ENCODE results near the gene ZNF771.

ZNF771 gene

DNA sequence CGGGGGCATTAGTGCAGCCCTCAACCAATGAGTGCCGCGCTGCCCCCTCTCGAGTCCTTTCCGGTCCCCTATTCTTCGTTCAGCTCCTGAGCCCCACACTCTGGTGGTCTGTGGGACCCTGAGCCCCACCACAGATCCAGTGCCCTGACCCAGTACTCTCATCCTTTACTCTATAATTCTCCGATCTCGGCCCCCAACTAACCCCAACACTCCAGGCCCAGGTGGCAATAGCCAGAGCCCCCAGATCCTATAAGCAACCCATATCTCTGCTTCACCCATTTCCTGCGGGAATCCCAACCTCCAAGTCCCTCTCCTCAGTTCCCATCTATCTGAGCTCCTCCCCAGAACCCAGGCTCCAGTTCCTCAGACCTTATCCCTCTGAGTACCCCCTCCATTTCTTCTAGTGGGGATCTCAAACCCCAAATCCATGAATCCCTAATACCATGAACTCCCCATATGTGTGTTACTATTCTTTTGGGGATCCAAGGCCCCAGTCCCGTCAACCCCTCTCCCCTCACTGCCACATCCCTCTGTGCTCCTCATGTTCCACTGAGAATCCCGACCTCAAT lies 36.1 kb upstream of the ZNF771 start:
- no peaks in the 10 kb centered on the region for H3K27me3 ChIP-seq
- H3K4me1 ChIP-seq = peaks cover 28 to 70% (median 46%) of the 10 kb centered on the region in 10 experiments
- H3K4me3 ChIP-seq = peak overlapping the region; percentile 46 to 67 (median 56)
- H3K4me2 ChIP-seq = peak overlapping the region; percentile 77 to 97 (median 90)
- peaks cover 30 to 35% (median 32%) of the 10 kb centered on the region in 11 experiments for H4K20me1 ChIP-seq
- peaks cover 4 to 17% (median 11%) of the 10 kb centered on the region in 11 experiments; a peak in 19 of 22 replicates for H3K36me3 ChIP-seq
- H3K27ac ChIP-seq = peak overlapping the region; percentile 34 to 82 (median 69); a peak in 21 of 22 replicates
- TF ChIP-seq Cebpa-rat (IDR thresholded peaks at IDR 0.05) = no peak
- H3K9me3 ChIP-seq (replicated peaks in 1 of 11) = no peaks in the 10 kb centered on the region
- H3K9ac ChIP-seq = peak overlapping the region; percentile 63 to 78 (median 72)

DNA sequence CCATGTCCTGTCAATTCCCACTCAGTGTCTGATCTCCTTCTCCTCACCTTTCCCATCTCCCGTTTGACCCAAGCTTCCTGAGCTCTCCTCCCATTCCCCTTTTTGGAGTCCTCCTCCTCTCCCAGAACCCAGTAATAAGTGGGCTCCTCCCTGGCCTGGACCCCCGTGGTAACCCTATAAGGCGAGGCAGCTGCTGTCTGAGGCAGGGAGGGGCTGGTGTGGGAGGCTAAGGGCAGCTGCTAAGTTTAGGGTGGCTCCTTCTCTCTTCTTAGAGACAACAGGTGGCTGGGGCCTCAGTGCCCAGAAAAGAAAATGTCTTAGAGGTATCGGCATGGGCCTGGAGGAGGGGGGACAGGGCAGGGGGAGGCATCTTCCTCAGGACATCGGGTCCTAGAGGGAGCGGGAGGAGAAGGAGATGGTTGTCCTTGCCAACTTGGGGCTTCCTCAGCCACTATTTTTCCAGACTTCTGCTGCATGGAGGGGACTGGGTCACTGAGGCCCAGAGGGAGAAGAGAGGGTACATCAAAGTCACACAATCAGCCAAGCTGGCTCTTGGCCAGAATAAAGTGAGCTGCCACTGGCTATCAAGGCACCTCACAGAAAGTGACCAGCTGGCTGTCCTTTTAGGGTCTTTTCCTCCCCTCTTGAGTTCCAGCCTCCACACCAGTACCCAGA lies 35.2 kb upstream of the ZNF771 start:
- TF ChIP-seq Cebpa-rat (IDR thresholded peaks at IDR 0.05) = no peak
- peak overlapping the region in 8 of 11 experiments; percentile 47 to 78 (median 69); a peak in 13 of 22 replicates for H3K27ac ChIP-seq

DNA sequence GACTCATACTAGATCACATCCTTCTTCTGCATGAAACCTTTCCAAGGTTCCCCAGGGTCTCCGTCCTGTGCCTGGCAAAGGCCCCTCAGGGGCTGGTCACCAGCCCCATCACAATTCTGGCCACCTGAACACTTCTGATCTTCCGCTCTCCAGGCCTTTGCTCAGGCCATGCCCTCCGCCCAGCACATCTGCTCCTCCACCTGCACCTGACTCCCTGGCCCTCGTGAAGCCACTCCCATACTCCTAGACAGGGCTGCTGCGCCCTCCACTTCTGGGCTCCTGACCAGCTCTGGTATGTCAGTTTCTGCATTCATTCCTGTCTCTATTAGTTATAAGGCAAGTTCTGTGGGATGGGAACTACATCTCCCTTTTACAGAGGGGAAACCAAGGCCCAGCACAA lies 34.7 kb upstream of the ZNF771 start:
- H3K27me3 ChIP-seq = no peaks in the 10 kb centered on the region
- TF ChIP-seq Cebpa-rat (IDR thresholded peaks at IDR 0.05) = no peak
- H3K36me3 ChIP-seq = peaks cover 0 to 4% (median 0%) of the 10 kb centered on the region in 11 experiments; a peak in 2 of 22 replicates
- H3K9ac ChIP-seq = peak overlapping the region in 6 of 11 experiments; percentile 33 to 78 (median 72); a peak in 4 of 22 replicates
- no peaks in the 10 kb centered on the region for H3K9me3 ChIP-seq (replicated peaks in 1 of 11)
- H3K4me3 ChIP-seq = no peak overlapping the region
- peaks cover 16 to 21% (median 19%) of the 10 kb centered on the region in 11 experiments for H4K20me1 ChIP-seq
- peaks cover 26 to 70% (median 46%) of the 10 kb centered on the region in 10 experiments for H3K4me1 ChIP-seq
- H3K27ac ChIP-seq = peak overlapping the region in 2 of 11 experiments; percentile 63 to 69; a peak in 2 of 22 replicates
- peak overlapping the region in 1 of 11 experiments; percentile 77; a peak in 1 of 22 replicates for H3K4me2 ChIP-seq

More for the DNA sequence above, 35.2 kb upstream of the ZNF771 start:
- peak overlapping the region in 9 of 11 experiments; percentile 22 to 78 (median 70); a peak in 11 of 22 replicates for H3K9ac ChIP-seq
- peaks cover 22 to 26% (median 25%) of the 10 kb centered on the region in 11 experiments for H4K20me1 ChIP-seq
- H3K4me1 ChIP-seq = peaks cover 26 to 70% (median 46%) of the 10 kb centered on the region in 10 experiments
- H3K36me3 ChIP-seq = peaks cover 0 to 9% (median 5%) of the 10 kb centered on the region in 11 experiments; a peak in 5 of 22 replicates
- H3K4me2 ChIP-seq = peak overlapping the region; percentile 77 to 97 (median 90); a peak in 20 of 22 replicates
- no peaks in the 10 kb centered on the region for H3K27me3 ChIP-seq
- H3K9me3 ChIP-seq (replicated peaks in 1 of 11) = no peaks in the 10 kb centered on the region
- H3K4me3 ChIP-seq = no peak overlapping the region

DNA sequence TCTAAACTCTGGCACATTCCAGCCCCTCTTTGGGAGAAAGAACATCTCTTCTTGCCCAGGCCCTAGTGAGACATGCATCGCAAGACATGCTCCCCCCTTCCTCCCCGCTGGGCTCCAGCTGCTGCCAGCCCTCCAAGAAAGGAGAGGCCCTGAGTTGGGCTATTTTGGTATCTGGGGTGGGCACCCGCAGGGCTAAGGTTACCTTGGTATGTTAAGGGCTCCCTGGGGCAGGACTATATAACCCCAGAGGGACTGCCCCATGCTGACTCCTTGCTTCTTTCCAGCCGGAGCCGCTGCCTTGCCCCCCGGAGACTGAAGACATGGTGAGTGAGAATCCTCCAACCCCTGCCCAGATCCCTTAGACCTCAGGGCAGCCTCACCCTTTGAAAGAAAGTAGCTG lies 32.9 kb upstream of the ZNF771 start, which contains the start of gene MYL11:
Gene MYL11 (plus strand): TSS at position 265 of the 400 bp plus-strand sequence. CDS start 56 bp downstream, at position 321.
- peak within 1 kb of the TSS in 4 of 11 experiments; percentile 12 to 45 (median 18); a peak in 4 of 22 replicates for H3K4me2 ChIP-seq
- H3K9me3 ChIP-seq (replicated peaks in 1 of 11) = no peaks in the 10 kb centered on the region
- no peak for TF ChIP-seq Cebpa-rat (IDR thresholded peaks at IDR 0.05)
- no peaks in the 10 kb centered on the region for H3K36me3 ChIP-seq
- peak within 1 kb of the TSS in 3 of 11 experiments; percentile 6 to 36 (median 23); a peak in 3 of 22 replicates for H3K9ac ChIP-seq
- peaks cover 0 to 2% (median 1%) of the 10 kb centered on the region in 11 experiments; a peak in 12 of 22 replicates for H4K20me1 ChIP-seq
- peaks cover 30 to 68% (median 48%) of the 10 kb centered on the region in 10 experiments for H3K4me1 ChIP-seq
- no peaks in the 10 kb centered on the region for H3K27me3 ChIP-seq
- H3K4me3 ChIP-seq = no peak within 1 kb of the TSS
- 0 out of 22 replicates have a peak within 1 kb of the TSS, but pooled peaks of 2 of the 11 experiments have one; percentile 100 for H3K27ac ChIP-seq

DNA sequence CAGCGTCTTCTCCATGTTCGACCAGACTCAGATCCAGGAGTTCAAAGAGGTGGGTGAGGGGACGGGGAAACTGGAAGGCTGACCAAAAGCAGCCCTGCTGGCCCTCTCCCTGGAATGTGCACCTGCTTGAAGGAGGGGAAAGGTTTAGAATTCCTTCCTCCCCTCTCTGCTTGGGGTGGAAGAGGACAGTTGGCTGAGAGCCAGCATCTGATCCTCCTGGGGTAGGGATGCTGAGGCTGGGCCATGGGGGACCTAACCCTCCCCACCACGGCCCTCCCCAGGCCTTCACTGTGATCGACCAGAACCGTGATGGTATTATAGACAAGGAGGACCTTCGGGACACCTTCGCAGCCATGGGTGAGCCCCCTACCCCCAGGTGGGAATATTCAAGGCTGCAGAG lies 31.5 kb upstream of the ZNF771 start:
- Histone ChIP-seq H3K9me3 (replicated peaks in 1 of 11) (no peaks in the 10 kb centered on the region), H3K4me3 (no peak overlapping the region), H3K27me3 (no peaks in the 10 kb centered on the region), H4K20me1 (no peaks in the 10 kb centered on the region; a peak in 2 of 22 replicates), H3K27ac (peak overlapping the region in 6 of 11 experiments; percentile 97 to 100 (median 99); a peak in 10 of 22 replicates), H3K4me1 (peaks cover 39 to 81% (median 61%) of the 10 kb centered on the region in 10 experiments), H3K36me3 (no peaks in the 10 kb centered on the region), H3K4me2 (peak overlapping the region in 4 of 11 experiments; percentile 91 to 100 (median 96); a peak in 6 of 22 replicates), H3K9ac (0 out of 22 replicates have a peak overlapping the region, but pooled peaks of 2 of the 11 experiments have one; percentile 98)
- TF ChIP-seq Cebpa-rat (IDR thresholded peaks at IDR 0.05) = no peak

DNA sequence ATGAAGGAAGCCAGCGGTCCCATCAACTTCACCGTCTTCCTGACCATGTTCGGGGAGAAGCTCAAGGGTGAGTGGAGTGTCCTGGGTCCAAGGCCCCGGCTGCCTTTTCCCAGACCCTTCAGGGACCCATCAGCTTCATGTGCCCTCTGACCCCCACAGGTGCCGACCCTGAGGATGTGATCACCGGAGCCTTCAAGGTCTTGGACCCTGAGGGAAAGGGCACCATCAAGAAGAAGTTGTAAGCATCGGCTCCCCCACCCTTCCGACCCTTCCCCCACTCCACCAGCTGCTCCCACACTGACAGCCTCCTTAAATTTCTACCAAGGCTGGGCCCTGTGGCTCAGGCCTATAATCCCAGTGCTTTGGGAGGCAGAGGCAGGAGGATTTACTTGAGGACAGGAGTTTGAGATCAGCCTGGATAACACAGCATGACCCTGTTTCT lies 30.9 kb upstream of the ZNF771 start:
- Histone ChIP-seq H3K9ac (peak overlapping the region in 7 of 11 experiments; percentile 90 to 98 (median 93); a peak in 7 of 22 replicates), H3K36me3 (no peaks in the 10 kb centered on the region), H3K27ac (peak overlapping the region in 10 of 11 experiments; percentile 97 to 100 (median 98); a peak in 19 of 22 replicates), H3K9me3 (replicated peaks in 1 of 11) (no peaks in the 10 kb centered on the region), H4K20me1 (no peaks in the 10 kb centered on the region; a peak in 2 of 22 replicates), H3K27me3 (no peaks in the 10 kb centered on the region), H3K4me1 (peaks cover 41 to 83% (median 63%) of the 10 kb centered on the region in 10 experiments), H3K4me2 (peak overlapping the region; percentile 79 to 100 (median 97); a peak in 20 of 22 replicates), H3K4me3 (no peak overlapping the region)
- no peak for TF ChIP-seq Cebpa-rat (IDR thresholded peaks at IDR 0.05)

DNA sequence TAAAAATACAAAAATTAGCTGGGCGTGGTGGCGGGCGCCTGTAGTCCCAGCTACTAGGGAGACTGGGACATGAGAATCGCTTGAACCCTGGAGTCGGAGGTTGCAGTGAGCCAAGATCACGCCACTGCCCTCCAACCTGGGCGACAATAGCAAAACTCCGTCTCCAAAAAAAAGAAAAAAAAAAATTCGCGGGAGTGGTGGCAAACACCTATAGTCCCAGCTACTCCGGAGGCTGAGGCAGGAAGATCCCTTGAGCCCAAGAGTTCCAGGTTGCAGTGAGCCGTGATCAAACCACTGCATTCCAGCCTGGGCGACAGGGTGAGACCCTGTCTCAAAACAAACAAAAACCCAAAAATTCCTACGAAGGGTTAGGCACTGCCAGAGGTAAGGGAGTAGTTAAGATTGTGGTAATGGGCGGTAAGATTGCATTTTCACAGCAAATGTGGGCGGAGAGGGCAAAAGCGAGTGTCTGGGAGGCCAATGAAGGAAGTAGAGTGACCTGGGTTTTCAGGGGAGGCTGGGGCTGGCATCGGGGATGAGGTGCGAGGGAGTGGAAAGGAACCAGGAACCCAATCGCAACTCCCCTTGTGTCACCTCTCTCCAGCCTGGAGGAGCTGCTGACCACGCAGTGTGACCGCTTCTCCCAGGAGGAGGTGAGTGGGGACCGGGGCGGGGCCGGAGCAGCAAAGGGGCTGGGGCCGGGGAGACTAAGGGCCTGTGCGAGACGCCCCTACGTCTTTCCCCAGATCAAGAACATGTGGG lies 30.2 kb upstream of the ZNF771 start:
- H4K20me1 ChIP-seq = no peaks in the 10 kb centered on the region; a peak in 2 of 22 replicates
- no peaks in the 10 kb centered on the region for H3K27me3 ChIP-seq
- H3K4me2 ChIP-seq = peak overlapping the region; percentile 79 to 100 (median 97)
- peak overlapping the region; percentile 64 to 81 (median 70) for H3K4me3 ChIP-seq
- H3K9me3 ChIP-seq (replicated peaks in 1 of 11) = no peaks in the 10 kb centered on the region
- H3K4me1 ChIP-seq = peaks cover 43 to 83% (median 63%) of the 10 kb centered on the region in 10 experiments
- peak overlapping the region; percentile 97 to 100 (median 98) for H3K27ac ChIP-seq
- no peaks in the 10 kb centered on the region for H3K36me3 ChIP-seq
- H3K9ac ChIP-seq = peak overlapping the region; percentile 90 to 98 (median 94)
- no peak for TF ChIP-seq Cebpa-rat (IDR thresholded peaks at IDR 0.05)

DNA sequence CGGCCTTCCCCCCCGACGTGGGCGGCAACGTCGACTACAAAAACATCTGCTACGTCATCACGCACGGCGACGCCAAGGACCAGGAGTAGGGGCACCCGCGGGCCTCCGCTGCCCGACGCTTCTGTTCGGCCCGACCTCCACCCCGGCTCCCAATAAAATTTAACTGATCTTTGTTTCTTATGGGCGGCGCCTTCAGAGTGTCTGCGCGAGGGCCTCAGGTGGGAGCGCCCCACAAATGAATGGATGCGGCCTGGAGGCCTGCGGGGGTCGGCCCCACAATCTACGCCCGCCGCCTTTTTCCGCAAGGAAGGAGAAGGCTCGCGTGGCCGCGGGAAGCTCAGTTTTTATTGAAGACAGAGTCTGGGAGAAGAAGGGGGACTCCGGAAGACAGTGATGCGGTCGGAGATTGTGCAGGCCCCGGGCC lies 29.6 kb upstream of the ZNF771 start:
- H3K9ac ChIP-seq = peak overlapping the region; percentile 90 to 98 (median 94)
- no peaks in the 10 kb centered on the region for H3K27me3 ChIP-seq
- H3K27ac ChIP-seq = peak overlapping the region; percentile 97 to 100 (median 98)
- H3K36me3 ChIP-seq = no peaks in the 10 kb centered on the region
- H3K4me2 ChIP-seq = peak overlapping the region; percentile 79 to 100 (median 97)
- no peaks in the 10 kb centered on the region for H3K9me3 ChIP-seq (replicated peaks in 1 of 11)
- no peak for TF ChIP-seq Cebpa-rat (IDR thresholded peaks at IDR 0.05)
- peak overlapping the region; percentile 64 to 81 (median 70) for H3K4me3 ChIP-seq
- H4K20me1 ChIP-seq = no peaks in the 10 kb centered on the region; a peak in 2 of 22 replicates
- H3K4me1 ChIP-seq = peaks cover 49 to 83% (median 64%) of the 10 kb centered on the region in 10 experiments
